Peyer's patch (tissue), 4 donors: ENCODE data around the gene FMO5.

Experiments
- CTCF ChIP-seq, 6 experiments: fragments of 450-650 bp in 4 of 6; fragments of 200-600 bp in 2 of 6; sonication (generic) in 1 of 6; IDR thresholded peaks; one replicate each; pipeline ENCODE4 v1.5.1; 2017 to 2019; ENCODE audit warnings: antibody characterized with exemption in 6 of 6, mild to moderate bottlenecking in 3 of 6, moderate library complexity in 1 of 6
- POLR2A ChIP-seq, 2 donors: fragments of 450-650 bp; IDR thresholded peaks; one replicate each; pipeline ENCODE4 v1.5.1; 2017; ENCODE audit warnings: antibody characterized with exemption in 2 of 2, mild to moderate bottlenecking in 2 of 2, moderate library complexity in 2 of 2

GRCh38 chr1:147245129-147245528, 20.0 kb upstream of the FMO5 start:
- TF ChIP-seq CTCF (IDR thresholded peaks at IDR 0.05): no peak
- no peak for TF ChIP-seq POLR2A (IDR thresholded peaks at IDR 0.05)
